HFF-Myc (cell line): ENCODE measurements around the gene IL9R.
"Not testable (repeated sequence)": the region's sequence is repeated elsewhere in the genome, so short reads cannot be mapped to it uniquely, and the experiment has no call there.

Experiments used
- DNase-seq: peaks from one replicate; pipeline ENCODE4 v3.0.0-alpha.2; 2011; ENCODE audit warnings: low read depth; ENCODE audit errors: extremely low read depth
- H3K4me3 ChIP-seq: replicated peaks from 2 replicates; pipeline ENCODE4 v1.5.1; 2011; ENCODE audit warnings: low read depth, mild to moderate bottlenecking, control low read depth, low read length
- CTCF ChIP-seq: IDR thresholded peaks from 2 replicates; pipeline ENCODE4 v1.5.1; 2012; ENCODE audit warnings: mild to moderate bottlenecking, low read depth, low read length, control low read depth; ENCODE audit errors: missing control alignments

The IL9R gene

DNA sequence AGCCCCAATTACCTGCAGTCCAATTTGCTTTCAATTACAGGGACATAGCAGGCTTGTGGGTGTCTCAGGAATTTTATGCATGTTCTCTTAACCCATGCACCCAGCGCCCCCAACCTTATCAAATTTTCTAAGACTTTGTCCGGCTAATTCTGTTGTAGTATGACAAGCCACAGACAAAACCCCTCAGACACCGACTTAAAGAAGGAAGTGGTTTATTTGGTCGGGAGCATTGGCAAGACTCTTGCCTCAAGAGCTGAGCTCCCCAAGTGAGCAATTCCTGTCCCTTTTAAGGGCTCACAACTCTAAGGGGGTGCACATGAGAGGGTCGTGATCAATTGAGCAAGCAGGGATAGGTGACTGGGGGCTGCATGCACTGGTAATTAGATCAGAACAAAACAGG, 28.7 kb upstream of the IL9R start:
- no peak for TF ChIP-seq CTCF
- DNase-seq, result no peak
- no peak overlapping the region for H3K4me3 ChIP-seq

- not testable (repeated sequence) for DNase-seq, H3K4me3 ChIP-seq
Measured at GRCh38 chrX:155971658-155972057, 25.8 kb upstream of the IL9R start.

GRCh38 chrX:155972241-155972640, 25.3 kb upstream of the IL9R start:
- DNase-seq, H3K4me3 ChIP-seq: not testable (repeated sequence)

- TF ChIP-seq CTCF, result no peak
- no peak overlapping the region for H3K4me3 ChIP-seq
- no peak for DNase-seq
Measured at GRCh38 chrX:155983326-155983725, 14.2 kb upstream of the IL9R start.

GRCh38 chrX:155985208-155985607, 12.3 kb upstream of the IL9R start:
- no peak overlapping the region for H3K4me3 ChIP-seq
- no peak for DNase-seq
- TF ChIP-seq CTCF, result no peak

DNA sequence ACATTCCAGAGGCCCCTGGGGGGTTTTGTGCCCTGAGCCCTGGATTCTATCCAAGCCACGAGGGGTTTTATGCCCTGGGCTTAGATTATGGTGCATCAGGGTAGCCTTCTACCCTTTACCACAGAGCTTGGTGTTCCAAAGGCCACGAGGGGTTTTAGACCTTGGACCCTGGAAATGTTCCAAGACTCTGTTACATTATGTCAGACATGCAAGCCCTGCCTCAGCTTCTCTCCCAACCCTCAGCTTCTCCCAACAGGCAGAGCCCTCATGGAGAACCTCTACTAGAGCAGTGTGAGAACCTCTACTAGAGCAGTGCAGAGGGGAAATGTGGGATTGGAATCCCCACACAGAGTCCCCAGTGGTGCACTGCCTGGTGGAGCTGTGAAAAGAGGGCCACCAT, 10.5 kb upstream of the IL9R start:
- not testable (repeated sequence) for DNase-seq, H3K4me3 ChIP-seq

DNA sequence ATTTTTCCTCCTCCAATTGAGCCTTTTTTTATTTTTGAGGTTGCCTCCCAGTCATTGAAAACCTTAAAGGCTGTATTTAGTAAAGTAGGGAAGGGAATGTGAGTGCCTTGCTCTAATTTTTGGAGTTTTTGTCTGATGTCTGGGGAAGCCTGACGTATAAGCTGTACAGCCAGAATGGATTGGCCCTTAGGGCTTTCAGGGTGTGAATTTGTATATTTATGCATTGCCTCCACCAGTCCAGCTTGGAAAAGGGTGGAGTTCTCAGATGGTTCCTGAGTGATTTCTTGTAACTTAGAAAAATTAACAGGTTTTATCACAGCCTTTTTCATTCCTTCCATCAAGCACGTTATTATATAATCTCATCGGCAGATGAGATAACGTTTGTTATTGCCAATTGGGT, 8.6 kb upstream of the IL9R start:
- TF ChIP-seq CTCF, result no peak

DNA sequence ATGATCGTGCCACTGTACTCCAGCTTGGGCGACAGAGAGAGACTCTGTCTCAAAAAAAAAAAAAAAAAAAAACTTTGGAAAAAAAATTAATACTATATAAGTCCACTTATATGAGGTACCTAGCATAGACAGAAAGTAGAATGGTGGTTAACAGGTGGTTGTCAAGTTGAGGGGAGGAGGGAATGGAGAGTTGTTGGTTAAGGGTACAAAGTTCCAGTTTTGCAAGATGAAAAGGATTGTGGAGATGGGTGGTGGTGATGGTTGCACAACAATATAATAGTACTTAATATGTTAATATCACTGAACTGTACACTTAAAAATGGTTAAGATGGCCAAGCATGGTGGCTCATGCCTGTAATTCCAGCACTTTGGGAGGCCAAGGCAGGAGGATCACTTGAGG, 4.1 kb upstream of the IL9R start:
- no peak for TF ChIP-seq CTCF
- H3K4me3 ChIP-seq, result no peak overlapping the region

More for the DNA sequence above, 8.6 kb upstream of the IL9R start:
- DNase-seq, result no peak
- H3K4me3 ChIP-seq, result no peak overlapping the region

GRCh38 chrX:155995321-155995875, 2.1 kb upstream of the IL9R start:
- H3K4me3 ChIP-seq, result no peak overlapping the region
- DNase-seq, result no peak
- no peak for TF ChIP-seq CTCF

More for the DNA sequence above, 4.1 kb upstream of the IL9R start:
- DNase-seq, result no peak
